H1 (cell line): Measurements from ENCODE around the gene KRTAP12-3. TPM values are rescaled to one million over a fixed set of nuclear protein-coding genes. Genes with fewer than 3 reads are reported as not detected.
A peak's percentile ranks its signal among the peaks of the same experiment; 100 is the strongest.
"Not testable (repeated sequence)": the region's sequence is repeated elsewhere in the genome, so short reads cannot be mapped to it uniquely, and the experiment has no call there.

Source experiments
- CTCF ChIA-PET: fragments of 300-600 bp; sonication (Branson Sonifier 250); formaldehyde crosslinking; loops from one replicate; lab custom pipeline; 2021; ENCODE audit not compliant: partially characterized antibody; lab: Charles Lee
- POLR2A ChIA-PET: fragments of 300-600 bp; sonication (Branson Sonifier 250); formaldehyde crosslinking; loops from one replicate; lab custom pipeline; 2021; ENCODE audit warnings: inconsistent platforms; ENCODE audit not compliant: partially characterized antibody; lab: Charles Lee
- DNase-seq, 2 experiments: peaks; one replicate each; pipeline versions ENCODE4 v3.0.0 to v3.0.0-alpha.2; 2010 to 2022; ENCODE audit warnings: low spot score in 2 of 2, low read depth in 1 of 2, mixed read lengths in 1 of 2
- FAIRE-seq: peaks from 2 replicates; lab custom pipeline; 2011; peaks lifted over from hg19 to GRCh38; lab: Jason Lieb, UNC
- H2AFZ ChIP-seq: 2 replicates; pipeline ENCODE4 v1.8.1; 2012; ENCODE audit warnings: low read length, inconsistent platforms
- H2AK5ac ChIP-seq: 2 replicates; pipeline ENCODE4 v1.6.1; 2013; ENCODE audit warnings: low read depth, low read length
- H2BK120ac ChIP-seq: replicated peaks from 2 replicates; pipeline ENCODE3; 2013; ENCODE audit warnings: low read depth, low read length, inconsistent platforms
- H2BK12ac ChIP-seq: 2 replicates; pipeline ENCODE4 v1.6.1; 2013; ENCODE audit warnings: low read depth, low read length
- H2BK15ac ChIP-seq: 2 replicates; pipeline ENCODE4 v1.6.1; 2013; ENCODE audit warnings: low read length
- H2BK20ac ChIP-seq: 2 replicates; pipeline ENCODE4 v1.6.1; 2013; ENCODE audit warnings: low read length
- H2BK5ac ChIP-seq: 2 replicates; pipeline ENCODE4 v1.6.1; 2013; ENCODE audit warnings: low read depth, low read length
- H3K14ac ChIP-seq: 2 replicates; pipeline ENCODE4 v1.6.1; 2013; ENCODE audit warnings: inconsistent platforms; ENCODE audit not compliant: insufficient read length
- H3K18ac ChIP-seq: 2 replicates; pipeline ENCODE4 v1.6.1; 2013; ENCODE audit warnings: low read length; ENCODE audit errors: extremely low read depth
- H3K23ac ChIP-seq: 2 replicates; pipeline ENCODE4 v1.6.1; 2013; ENCODE audit warnings: inconsistent platforms; ENCODE audit not compliant: insufficient read length
- H3K23me2 ChIP-seq: 2 replicates; pipeline ENCODE4 v1.6.1; 2013; ENCODE audit warnings: low read depth, low read length
- H3K27ac ChIP-seq: 2 replicates; pipeline ENCODE4 v1.6.1; 2011; ENCODE audit warnings: low read depth, low read length, inconsistent platforms
- H3K27me3 ChIP-seq, 4 experiments: replicated peaks in 1 of 4; 1 replicate in 1 of 4; 2 replicates in 3 of 4; pipeline versions ENCODE4 v1.6.1 to v1.8.1; 2011 to 2013; ENCODE audit warnings: low read length in 3 of 4, mild to moderate bottlenecking in 3 of 4, inconsistent platforms in 2 of 4, mixed read lengths in 2 of 4, moderate library complexity in 1 of 4; ENCODE audit not compliant: control insufficient read depth in 3 of 4, insufficient read depth in 3 of 4; ENCODE audit errors: extremely low read depth in 1 of 4
- H3K36me3 ChIP-seq, 4 experiments: 2 replicates each; pipeline versions ENCODE4 v1.6.1 to v1.8.1; 2011 to 2013; ENCODE audit warnings: mild to moderate bottlenecking in 4 of 4, low read length in 3 of 4, moderate library complexity in 2 of 4, control low read depth in 1 of 4, inconsistent platforms in 1 of 4; ENCODE audit not compliant: insufficient read depth in 4 of 4, control insufficient read depth in 2 of 4
- H3K4ac ChIP-seq: replicated peaks from 2 replicates; pipeline ENCODE3; 2013; ENCODE audit warnings: low read length, low read depth, mixed read lengths, inconsistent platforms; ENCODE audit not compliant: insufficient read length
- H3K4me1 ChIP-seq, 4 experiments: replicated peaks in 1 of 4; 1 replicate in 1 of 4; 2 replicates in 3 of 4; pipeline versions ENCODE4 v1.6.1 to v1.8.1; 2011 to 2013; ENCODE audit warnings: low read length in 3 of 4, inconsistent platforms in 2 of 4, mixed read lengths in 1 of 4; ENCODE audit not compliant: insufficient read depth in 4 of 4, control insufficient read depth in 3 of 4
- H3K4me2 ChIP-seq, 2 experiments: 2 replicates each; pipeline versions ENCODE4 v1.6.1 to v1.8.1; 2011 to 2013; ENCODE audit warnings: low read depth in 2 of 2, low read length in 2 of 2, control low read depth in 1 of 2, inconsistent platforms in 1 of 2, mild to moderate bottlenecking in 1 of 2; ENCODE audit not compliant: insufficient read depth in 1 of 2
- H3K4me3 ChIP-seq, 4 experiments: fragments of 200-600, 300-600 bp in 1 of 4; sonication (generic), shearing (Covaris generic), sonication (Bioruptor Twin) in 1 of 4; 2 replicates each; pipeline versions ENCODE4 v1.5.1 to v1.8.1; 2011 to 2016; ENCODE audit warnings: low read length in 4 of 4, low read depth in 3 of 4, control low read depth in 2 of 4, inconsistent platforms in 2 of 4, mild to moderate bottlenecking in 2 of 4, mixed read lengths in 1 of 4, moderate library complexity in 1 of 4; ENCODE audit not compliant: insufficient read depth in 2 of 4; ENCODE audit errors: extremely low read depth in 1 of 4
- H3K56ac ChIP-seq: replicated peaks from 2 replicates; pipeline ENCODE3; 2013; ENCODE audit warnings: low read depth, mild to moderate bottlenecking, mixed read lengths, low read length, inconsistent platforms; ENCODE audit not compliant: insufficient read length
- H3K79me1 ChIP-seq: 2 replicates; pipeline ENCODE4 v1.6.1; 2013; ENCODE audit warnings: low read depth, low read length, control low read depth
- H3K79me2 ChIP-seq, 2 experiments: 2 replicates each; pipeline versions ENCODE4 v1.6.1 to v1.8.1; 2012 to 2013; ENCODE audit warnings: low read length in 2 of 2, mild to moderate bottlenecking in 2 of 2, inconsistent platforms in 1 of 2; ENCODE audit not compliant: insufficient read depth in 2 of 2, control insufficient read depth in 1 of 2
- H3K9ac ChIP-seq, 4 experiments: replicated peaks in 1 of 4; 1 replicate in 1 of 4; 2 replicates in 3 of 4; pipeline versions ENCODE4 v1.6.1 to v1.8.1; 2011 to 2013; ENCODE audit warnings: low read depth in 3 of 4, low read length in 3 of 4, control low read depth in 2 of 4, mild to moderate bottlenecking in 2 of 4, moderate library complexity in 2 of 4, inconsistent platforms in 1 of 4; ENCODE audit errors: extremely low read depth in 1 of 4
- H3K9me3 ChIP-seq, 2 experiments: 2 replicates each; pipeline versions ENCODE4 v1.6.1 to v1.8.1; 2012 to 2013; ENCODE audit warnings: mild to moderate bottlenecking in 2 of 2, moderate library complexity in 2 of 2, control low read depth in 1 of 2, inconsistent platforms in 1 of 2, low read depth in 1 of 2, low read length in 1 of 2, mixed read lengths in 1 of 2; ENCODE audit not compliant: insufficient read depth in 2 of 2
- H4K20me1 ChIP-seq, 2 experiments: replicated peaks in 1 of 2; 2 replicates each; pipeline versions ENCODE3 to v1.8.1; 2011 to 2013; ENCODE audit warnings: inconsistent platforms in 2 of 2, low read length in 2 of 2, mild to moderate bottlenecking in 1 of 2; ENCODE audit not compliant: insufficient read depth in 2 of 2, control insufficient read depth in 1 of 2
- H4K5ac ChIP-seq: 2 replicates; pipeline ENCODE4 v1.6.1; 2013; ENCODE audit warnings: low read length, low read depth, mixed read lengths, inconsistent platforms; ENCODE audit not compliant: insufficient read length
- H4K8ac ChIP-seq: 2 replicates; pipeline ENCODE4 v1.8.0; 2013; ENCODE audit warnings: mild to moderate bottlenecking, moderate library complexity, low read length, inconsistent platforms; ENCODE audit not compliant: insufficient read depth; ENCODE audit errors: extremely low read depth
- H4K91ac ChIP-seq: replicated peaks from 2 replicates; pipeline ENCODE3; 2013; ENCODE audit warnings: low read length, mixed read lengths, inconsistent platforms; ENCODE audit not compliant: insufficient read length
- KDM1A ChIP-seq: fragments of 200-600, 300-600 bp; sonication (generic); IDR thresholded peaks from 2 replicates; pipeline ENCODE4 v1.7.1; 2016; ENCODE audit warnings: mild to moderate bottlenecking, low read length, borderline replicate concordance
- WGBS, 2 experiments: shearing (Covaris generic) in 1 of 2; methylation state at CpG; one replicate each; pipeline versions ENCODE4 v1.1.6 to v1.1.7; 2013 to 2015; ENCODE audit warnings: low lambda C conversion rate in 2 of 2, mixed read lengths in 2 of 2, inconsistent platforms in 1 of 2, low coverage in 1 of 2, missing lambda C conversion rate in 1 of 2; ENCODE audit not compliant: insufficient replicate concordance in 2 of 2, insufficient coverage in 1 of 2, insufficient read length in 1 of 2; ENCODE audit errors: extremely low coverage in 1 of 2, missing lambda C conversion rate in 1 of 2; 5-methylcytosine and 5-hydroxymethylcytosine counted together
- polyA plus RNA-seq, 7 experiments: library from polyadenylated mRNA; depleted of rRNA in 3 of 7; stranded (reverse) in 5 of 7; unstranded in 2 of 7; fragments of >200 nt in 5 of 7; fragments of 200-250 nt in 2 of 7; gene quantifications; 1 replicate in 5 of 7; 2 replicates in 1 of 7; 4 replicates in 1 of 7; pipeline versions ENCODE4 v1.2.1 to v1.2.3, GENCODE V29; 2011 to 2013; ENCODE audit warnings: missing spikeins in 2 of 7, mixed read lengths in 2 of 7
- total RNA-seq: library from RNA; stranded (reverse); fragmentation: NEBNext Ultra II Directional; extraction: Animal tissue kit (Norgen Biotek cat#: 25700); gene quantifications from 2 replicates; pipeline ENCODE4 v1.2.1, GENCODE V29; 2021

Gene KRTAP12-3
- total and polyA plus RNA-seq, 2 of the 8 experiments (the other 6 are each of a cell fraction or from before 2014, with no cell fraction given), result not detected

DNA sequence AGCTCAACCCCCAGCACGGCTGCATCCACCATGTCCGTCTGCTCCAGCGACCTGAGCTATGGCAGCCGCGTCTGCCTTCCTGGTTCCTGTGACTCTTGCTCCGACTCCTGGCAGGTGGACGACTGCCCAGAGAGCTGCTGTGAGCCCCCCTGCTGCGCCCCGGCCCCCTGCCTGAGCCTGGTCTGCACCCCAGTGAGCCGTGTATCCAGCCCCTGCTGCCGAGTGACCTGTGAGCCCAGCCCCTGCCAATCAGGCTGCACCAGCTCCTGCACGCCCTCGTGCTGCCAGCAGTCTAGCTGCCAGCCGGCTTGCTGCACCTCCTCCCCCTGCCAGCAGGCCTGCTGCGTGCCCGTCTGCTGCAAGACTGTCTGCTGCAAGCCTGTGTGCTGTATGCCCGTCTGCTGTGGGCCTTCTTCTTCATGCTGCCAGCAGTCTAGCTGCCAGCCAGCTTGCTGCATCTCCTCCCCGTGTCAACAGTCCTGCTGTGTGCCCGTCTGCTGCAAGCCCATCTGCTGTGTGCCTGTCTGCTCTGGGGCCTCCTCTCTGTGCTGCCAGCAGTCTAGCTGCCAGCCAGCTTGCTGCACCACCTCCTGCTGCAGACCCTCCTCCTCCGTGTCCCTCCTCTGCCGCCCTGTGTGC is 39.6 kb downstream of the KRTAP12-3 start, which contains the start of gene KRTAP10-12:
Gene KRTAP10-12, plus strand, starts transcription at position 1 of the 639 bp plus-strand sequence. Its CDS starts 30 bp downstream, at position 31.
- ChIA-PET POLR2A (interaction anchor here (0.7 to 1.4 kb wide), 9 partner anchors 9 to 118 kb away, joined by 3 to 5 read pairs (median 3); no protein-coding TSS in a partner anchor), CTCF (interaction anchor here (0.8 to 3.8 kb wide), 19 partner anchors 11 to 179 kb away, joined by 3 to 15 read pairs (median 3); partner anchors contain the start of gene TSPEAR)
- H3K56ac ChIP-seq, H3K79me1 ChIP-seq, H2BK120ac ChIP-seq, H3K14ac ChIP-seq, FAIRE-seq, H3K4me3 ChIP-seq, H3K36me3 ChIP-seq, DNase-seq, H3K27ac ChIP-seq, H3K9me3 ChIP-seq, H3K4ac ChIP-seq, H4K20me1 ChIP-seq, H2AFZ ChIP-seq, H3K23ac ChIP-seq, H3K79me2 ChIP-seq, H3K27me3 ChIP-seq, H3K9ac ChIP-seq, H3K23me2 ChIP-seq: not testable (repeated sequence)
- Histone ChIP-seq H2BK20ac (peak within 1 kb of the TSS; percentile 61), H4K91ac (peak within 1 kb of the TSS; percentile 59), H3K18ac (peak within 1 kb of the TSS; percentile 95), H2BK5ac (peak within 1 kb of the TSS; percentile 71; the same call in 1 of the 2 replicates), H4K5ac (peak within 1 kb of the TSS; percentile 11), H2BK15ac (0 out of 2 replicates have a peak within 1 kb of the TSS, but pooled peaks have one; percentile 61), H2AK5ac (peak within 1 kb of the TSS; percentile 61; the same call in 1 of the 2 replicates), H2BK12ac (peak within 1 kb of the TSS; percentile 80; the same call in 1 of the 2 replicates), H4K8ac (peak within 1 kb of the TSS; percentile 35; the same call in 1 of the 2 replicates), H3K4me2 (peak within 1 kb of the TSS; percentile 2 to 21; a peak in 3 of 4 replicates), H3K4me1 (peaks cover 3 to 38% (median 21%) of the 10 kb centered on the region in 4 experiments)
- WGBS, 2 experiments, result 78% methylated on average over 19 of the region's 21 CpGs; no CpG with 5 or more reads in 1 of the 2 experiments
- TF ChIP-seq KDM1A, result 0 out of 2 replicates have a peak, but pooled peaks have one; percentile 24
